HEK293 (cell line): Measurements from ENCODE around the gene ANTXR2.

Experiments
- CTCF ChIA-PET: fragments of 350-600 bp; formaldehyde crosslinking; extraction: SDS; loops from one replicate; lab custom pipeline; 2021; ENCODE audit warnings: antibody characterized with exemption; lab: Yijun Ruan, JAX
- POLR2A ChIA-PET: fragments of 300-600 bp; formaldehyde crosslinking; extraction: SDS; loops from one replicate; lab custom pipeline; 2020; ENCODE audit warnings: antibody characterized with exemption, inconsistent platforms; lab: Yijun Ruan, JAX
- H3K27ac ChIP-seq: fragments of 200-500 bp; sonication (Bioruptor generic); 2 replicates; pipeline ENCODE4 v1.5.1; 2014; ENCODE audit warnings: low read depth, low read length, control low read depth, inconsistent platforms; ENCODE audit errors: extremely low read depth
- H3K36me3 ChIP-seq, 2 experiments: fragments of 200-500 bp in 1 of 2; sonication (Bioruptor generic) in 1 of 2; 1 replicate in 1 of 2; 2 replicates in 1 of 2; pipeline ENCODE4 v1.5.1; 2014 to 2017; ENCODE audit warnings: inconsistent platforms in 2 of 2, low read length in 2 of 2; ENCODE audit not compliant: control insufficient read depth in 2 of 2, insufficient read depth in 1 of 2
- H3K4me1 ChIP-seq: fragments of 200-500 bp; sonication (Bioruptor generic); 2 replicates; pipeline ENCODE4 v1.5.1; 2014; ENCODE audit warnings: mild to moderate bottlenecking, low read length, inconsistent platforms; ENCODE audit not compliant: control insufficient read depth, insufficient read depth
- H3K4me3 ChIP-seq: 2 replicates; pipeline ENCODE4 v1.5.1; 2011; ENCODE audit warnings: low read depth, mild to moderate bottlenecking, control low read depth, low read length, moderate library complexity
- H3K9me3 ChIP-seq: fragments of 200-500 bp; sonication (Bioruptor generic); 2 replicates; pipeline ENCODE4 v1.5.1; 2014; ENCODE audit warnings: low read depth, low read length, inconsistent platforms; ENCODE audit not compliant: control insufficient read depth, insufficient read depth
- GLIS1 ChIP-seq: fragments of 450-650 bp; formaldehyde crosslinking; IDR thresholded peaks from 2 replicates; pipeline ENCODE4 v1.5.1; 2016; ENCODE audit warnings: missing biosample characterization, missing genetic modification characterization
- KLF1 ChIP-seq: fragments of 450-650 bp; formaldehyde crosslinking; IDR thresholded peaks from 2 replicates; pipeline ENCODE4 v1.5.1; 2016; ENCODE audit warnings: missing biosample characterization, missing genetic modification characterization
- KLF10 ChIP-seq: fragments of 450-650 bp; IDR thresholded peaks from 2 replicates; pipeline ENCODE4 v1.5.1; 2018; ENCODE audit warnings: missing biosample characterization, mild to moderate bottlenecking, missing genetic modification characterization
- REST ChIP-seq: fragments of 450-650 bp; formaldehyde crosslinking; IDR thresholded peaks from 2 replicates; pipeline ENCODE4 v1.5.1; 2016; ENCODE audit warnings: missing biosample characterization, missing genetic modification characterization
- TCF7L2 ChIP-seq: IDR thresholded peaks from 2 replicates; pipeline ENCODE4 v1.6.1; 2011; ENCODE audit warnings: low read depth, mild to moderate bottlenecking, inconsistent platforms, low read length, moderate library complexity, borderline replicate concordance
- ZFP41 ChIP-seq: fragments of 450-650 bp; formaldehyde crosslinking; IDR thresholded peaks from 2 replicates; pipeline ENCODE4 v1.5.1; 2016; ENCODE audit warnings: missing biosample characterization, missing genetic modification characterization, borderline replicate concordance
- ZNF10 ChIP-seq: fragments of 450-650 bp; formaldehyde crosslinking; IDR thresholded peaks from 2 replicates; pipeline ENCODE4 v1.5.1; 2017; ENCODE audit warnings: missing biosample characterization, missing genetic modification characterization
- ZNF169 ChIP-seq: fragments of 450-650 bp; formaldehyde crosslinking; IDR thresholded peaks from 2 replicates; pipeline ENCODE4 v1.5.1; 2016; ENCODE audit warnings: missing biosample characterization, missing genetic modification characterization
- ZNF202 ChIP-seq: fragments of 450-650 bp; formaldehyde crosslinking; IDR thresholded peaks from 2 replicates; pipeline ENCODE4 v1.5.1; 2016; ENCODE audit warnings: missing biosample characterization, missing genetic modification characterization, borderline replicate concordance
- ZNF274 ChIP-seq, 2 experiments: fragments of 200-500 bp in 1 of 2; fragments of 450-650 bp in 1 of 2; sonication (Bioruptor generic) in 1 of 2; formaldehyde crosslinking in 1 of 2; IDR thresholded peaks; 2 replicates each; pipeline versions ENCODE4 v1.5.1 to v1.6.1; 2014 to 2016; ENCODE audit warnings: borderline replicate concordance in 1 of 2, inconsistent platforms in 1 of 2, low read length in 1 of 2, missing biosample characterization in 1 of 2, missing genetic modification characterization in 1 of 2
- ZNF292 ChIP-seq: fragments of 450-650 bp; formaldehyde crosslinking; IDR thresholded peaks from 2 replicates; pipeline ENCODE4 v1.5.1; 2016; ENCODE audit warnings: low read depth, missing biosample characterization, missing genetic modification characterization, borderline replicate concordance
- ZNF423 ChIP-seq: fragments of 450-650 bp; formaldehyde crosslinking; IDR thresholded peaks from 2 replicates; pipeline ENCODE4 v1.5.1; 2016; ENCODE audit warnings: missing biosample characterization, missing genetic modification characterization
- ZNF426 ChIP-seq: fragments of 450-650 bp; formaldehyde crosslinking; IDR thresholded peaks from 2 replicates; pipeline ENCODE4 v1.5.1; 2017; ENCODE audit warnings: missing biosample characterization, missing genetic modification characterization, mild to moderate bottlenecking, inconsistent platforms, moderate library complexity
- ZNF621 ChIP-seq: fragments of 450-650 bp; formaldehyde crosslinking; IDR thresholded peaks from 2 replicates; pipeline ENCODE4 v1.5.1; 2017; ENCODE audit warnings: missing biosample characterization, missing genetic modification characterization
- ZNF639 ChIP-seq: fragments of 450-650 bp; formaldehyde crosslinking; IDR thresholded peaks from 2 replicates; pipeline ENCODE4 v1.5.1; 2016; ENCODE audit warnings: missing biosample characterization, missing genetic modification characterization
- ZNF76 ChIP-seq: fragments of 450-650 bp; formaldehyde crosslinking; IDR thresholded peaks from 2 replicates; pipeline ENCODE4; 2016; ENCODE audit warnings: low read depth, missing biosample characterization, missing genetic modification characterization, borderline replicate concordance
- ZNF776 ChIP-seq: fragments of 450-650 bp; formaldehyde crosslinking; IDR thresholded peaks from 2 replicates; pipeline ENCODE4 v1.5.0; 2017; ENCODE audit warnings: missing biosample characterization, missing genetic modification characterization, borderline replicate concordance
- ZSCAN4 ChIP-seq: fragments of 450-650 bp; formaldehyde crosslinking; IDR thresholded peaks from 2 replicates; pipeline ENCODE4 v1.5.1; 2017; ENCODE audit warnings: missing biosample characterization, missing genetic modification characterization

Gene ANTXR2

GRCh38 chr4:79947386-79947785 lies 125.6 kb downstream of the ANTXR2 start:
- Histone ChIP-seq H3K4me1 (no peaks in the 10 kb centered on the region), H3K9me3 (no peaks in the 10 kb centered on the region), H3K27ac (no peak overlapping the region), H3K36me3 (no peaks in the 10 kb centered on the region), H3K4me3 (no peak overlapping the region)
- ChIA-PET POLR2A (no interaction called here), CTCF (no interaction called here)
- TF ChIP-seq ZNF639, result no peak

GRCh38 chr4:79935274-79935673 lies 137.8 kb downstream of the ANTXR2 start:
- Histone ChIP-seq H3K4me1 (no peaks in the 10 kb centered on the region), H3K27ac (no peak overlapping the region), H3K9me3 (no peaks in the 10 kb centered on the region), H3K36me3 (no peaks in the 10 kb centered on the region), H3K4me3 (no peak overlapping the region)
- ChIA-PET CTCF (no interaction called here), POLR2A (no interaction called here)
- TF ChIP-seq TCF7L2 (peak; percentile 68; the same call in 1 of the 2 replicates), ZFP41 (tag by site-specific recombination) (no peak), ZNF423 (tag by site-specific recombination) (no peak)
- TF ChIP-seq, all 188 proteins: peak for 1

GRCh38 chr4:79934660-79935059 lies 138.4 kb downstream of the ANTXR2 start:
- Histone ChIP-seq H3K27ac (no peak overlapping the region), H3K36me3 (no peaks in the 10 kb centered on the region)
- CTCF ChIA-PET, result no interaction called here
- no peak for TF ChIP-seq ZNF169 (tag by site-specific recombination)
- TF ChIP-seq, all 188 proteins: peak for 0
- Histone ChIP-seq H3K4me3 (no peak overlapping the region), H3K4me1 (no peaks in the 10 kb centered on the region), H3K9me3 (no peaks in the 10 kb centered on the region)
- POLR2A ChIA-PET, result no interaction called here

- Histone ChIP-seq H3K4me1 (no peaks in the 10 kb centered on the region), H3K27ac (no peak overlapping the region), H3K4me3 (no peak overlapping the region), H3K36me3 (no peaks in the 10 kb centered on the region), H3K9me3 (no peaks in the 10 kb centered on the region)
- POLR2A ChIA-PET, result no interaction called here
- CTCF ChIA-PET, result no interaction called here
- TF ChIP-seq ZNF10 (tag by site-specific recombination) (no peak), ZNF776 (tag by site-specific recombination) (no peak), KLF10 (tag by site-specific recombination) (no peak), KLF1 (tag by site-specific recombination) (no peak), ZSCAN4 (tag by site-specific recombination) (no peak)
These were observed 145.1 kb downstream of the ANTXR2 start for GRCh38 chr4:79927931-79928330.

- no peaks in the 10 kb centered on the region for H3K9me3 ChIP-seq
- H3K27ac ChIP-seq, result no peak overlapping the region
- H3K4me3 ChIP-seq, result no peak overlapping the region
- H3K36me3 ChIP-seq, result no peaks in the 10 kb centered on the region
- ChIA-PET POLR2A (no interaction called here), CTCF (no interaction called here)
- H3K4me1 ChIP-seq, result no peaks in the 10 kb centered on the region
- TF ChIP-seq ZNF621 (tag by site-specific recombination), result no peak
- no peak for TF ChIP-seq ZNF274 (IDR thresholded peaks at IDR 0.05; ENCODE audit: low read length)
- TF ChIP-seq ZNF274 (tag by site-specific recombination; IDR thresholded peaks at IDR 0.05; ENCODE audit: borderline replicate concordance), result no peak
- TF ChIP-seq ZNF76 (tag by site-specific recombination), result no peak
- no peak for TF ChIP-seq ZNF202 (tag by site-specific recombination)
- no peak for TF ChIP-seq ZNF292 (tag by site-specific recombination)
- TF ChIP-seq ZNF426 (tag by site-specific recombination), result no peak
- 0 out of 2 replicates have a peak, but pooled peaks have one; percentile 32 for TF ChIP-seq REST
- no peak for TF ChIP-seq GLIS1 (tag by site-specific recombination)
These were observed 149.7 kb downstream of the ANTXR2 start for GRCh38 chr4:79923281-79923680.
